Right lobe of liver (tissue), 6 donors: ENCODE data around the gene ADAM30. TPM values are rescaled to one million over a fixed set of nuclear protein-coding genes. Genes with fewer than 3 reads are reported as not detected.
"Not testable (repeated sequence)": the region's sequence is repeated elsewhere in the genome, so short reads cannot be mapped to it uniquely, and the experiment has no call there.

Experiments used
- ATAC-seq, 4 donors: fragments of 200-7000 bp; cut with Tn5 transposase; one replicate each; pipeline ENCODE4 v1.9.1; 2020; ENCODE audit warnings: mild to moderate bottlenecking in 4 of 4, moderate library complexity in 4 of 4
- DNase-seq, 3 donors: peaks; one replicate each; pipeline ENCODE4 v3.0.0-alpha.2; 2020
- H3K27ac ChIP-seq, 3 donors: fragments of 200-600 bp; one replicate each; pipeline ENCODE4 v1.8.0; 2022
- H3K27me3 ChIP-seq, 2 donors: fragments of 200-600 bp; one replicate each; pipeline ENCODE4 v1.8.0; 2022
- H3K36me3 ChIP-seq, 4 donors: fragments of 200-600 bp; sonication (generic) in 1 of 4; one replicate each; pipeline versions ENCODE4 v1.5.1 to v1.8.0; 2017 to 2022; ENCODE audit warnings: control low read depth in 1 of 4
- H3K4me1 ChIP-seq, 4 donors: fragments of 200-600 bp; sonication (generic) in 1 of 4; one replicate each; pipeline versions ENCODE4 v1.5.1 to v1.8.0; 2017 to 2022; ENCODE audit warnings: control low read depth in 1 of 4
- H3K4me3 ChIP-seq, 3 donors: fragments of 200-600 bp; one replicate each; pipeline ENCODE4 v1.8.0; 2022
- H3K9me3 ChIP-seq, 4 donors: fragments of 200-600 bp; sonication (generic) in 1 of 4; one replicate each; pipeline versions ENCODE4 v1.5.1 to v1.8.0; 2017 to 2022; ENCODE audit warnings: control low read depth in 1 of 4
- CTCF ChIP-seq, 4 donors: fragments of 200-600 bp in 3 of 4; fragments of 450-650 bp in 1 of 4; IDR thresholded peaks; one replicate each; pipeline versions ENCODE4 v1.5.1 to v1.8.0; 2016 to 2022; ENCODE audit warnings: antibody characterized with exemption in 4 of 4, mild to moderate bottlenecking in 2 of 4
- POLR2A ChIP-seq: fragments of 450-650 bp; IDR thresholded peaks from one replicate; pipeline ENCODE4 v1.6.1; 2017; ENCODE audit warnings: antibody characterized with exemption, mild to moderate bottlenecking
- WGBS: methylation state at CpG from one replicate; pipeline ENCODE4 v1.1.6; 2018; ENCODE audit warnings: low coverage, low lambda C conversion rate; ENCODE audit not compliant: insufficient coverage; ENCODE audit errors: missing lambda C conversion rate; 5-methylcytosine and 5-hydroxymethylcytosine counted together
- intact Hi-C, 2 donors: fragments of 100-400 bp; cut with DNase I; formaldehyde crosslinking; loops; one replicate each; pipeline versions ENCODE4 v1.11.2 to v1.14.1; 2022
- total RNA-seq, 6 experiments: library from RNA; depleted of rRNA in 2 of 6; stranded (reverse); fragments of >200 nt in 2 of 6; fragmentation: NEBNext Ultra II Directional in 3 of 6; extraction: Animal tissue kit (Norgen Biotek cat#: 25700) in 3 of 6; gene quantifications; one replicate each; pipeline versions ENCODE4 v1.1.0 to v1.2.4, GENCODE V29; 2016 to 2023
- donor health status: DM: no; HTN: yes; CAD: no.
- donor health status: DM: no; HTN: no; CAD: no.
- donor health status: DM: no; HTN: no; CAD: no.
- donor health status: DM: no; HTN: yes; CAD: no.
- donor health status: DM: no; HTN: yes; CAD: no.

Gene ADAM30
- total RNA-seq, 6 experiments from 2014 or later, result not detected

- DNase-seq, result no peak
Observed at GRCh38 chr1:119865627-119866026, 30.7 kb downstream of the ADAM30 start.

GRCh38 chr1:119862276-119862675 is 34.0 kb downstream of the ADAM30 start:
- no peak for TF ChIP-seq CTCF (IDR thresholded peaks at IDR 0.05)
- TF ChIP-seq POLR2A, result no peak
- intact Hi-C loops, result no loop called here
- H3K4me1 ChIP-seq, result no peaks in the 10 kb centered on the region

More at GRCh38 chr1:119865627-119866026, 30.7 kb downstream of the ADAM30 start:
- Histone ChIP-seq H3K27me3 (no peaks in the 10 kb centered on the region), H3K4me3 (no peak overlapping the region), H3K9me3 (no peaks in the 10 kb centered on the region), H3K4me1 (no peaks in the 10 kb centered on the region), H3K27ac (no peak overlapping the region), H3K36me3 (no peaks in the 10 kb centered on the region)
- TF ChIP-seq POLR2A (no peak), CTCF (IDR thresholded peaks at IDR 0.05) (no peak)
- WGBS, result 56% methylated on average over 4 of the region's 4 CpGs
- ATAC-seq, result no peak
- intact Hi-C loops, result no loop called here

GRCh38 chr1:119861547-119861946 is 34.8 kb downstream of the ADAM30 start:
- WGBS, result 86% methylated on average over 2 of the region's 2 CpGs
- H3K27me3 ChIP-seq, result no peaks in the 10 kb centered on the region
- intact Hi-C loops, result no loop called here

More at GRCh38 chr1:119862276-119862675, 34.0 kb downstream of the ADAM30 start:
- H3K27me3 ChIP-seq, result no peaks in the 10 kb centered on the region
- ATAC-seq (no peak), DNase-seq (no peak)
- H3K4me3 ChIP-seq, result no peak overlapping the region
- no peaks in the 10 kb centered on the region for H3K36me3 ChIP-seq
- H3K27ac ChIP-seq, result no peak overlapping the region
- no peaks in the 10 kb centered on the region for H3K9me3 ChIP-seq

GRCh38 chr1:119859647-119860046 is 36.7 kb downstream of the ADAM30 start:
- WGBS, result no CpG with 5 or more reads among the region's 4 CpGs
- Histone ChIP-seq H3K27ac (no peak overlapping the region), H3K4me3 (no peak overlapping the region), H3K36me3 (no peaks in the 10 kb centered on the region), H3K4me1 (no peaks in the 10 kb centered on the region), H3K27me3 (no peaks in the 10 kb centered on the region), H3K9me3 (no peaks in the 10 kb centered on the region)
- TF ChIP-seq POLR2A, result no peak
- TF ChIP-seq CTCF (IDR thresholded peaks at IDR 0.05), result no peak
- DNase-seq, result no peak
- peak in 1 of 4 donors; percentile 37 for ATAC-seq
- intact Hi-C loops, result no loop called here

More at GRCh38 chr1:119861547-119861946, 34.8 kb downstream of the ADAM30 start:
- Histone ChIP-seq H3K4me3 (no peak overlapping the region), H3K4me1 (no peaks in the 10 kb centered on the region), H3K9me3 (no peaks in the 10 kb centered on the region), H3K27ac (no peak overlapping the region), H3K36me3 (no peaks in the 10 kb centered on the region)
- TF ChIP-seq POLR2A (no peak), CTCF (IDR thresholded peaks at IDR 0.05) (no peak)
- no peak for ATAC-seq
- DNase-seq, result no peak

- H3K4me3 ChIP-seq, H3K27me3 ChIP-seq, ATAC-seq, DNase-seq, H3K9me3 ChIP-seq, H3K4me1 ChIP-seq, H3K27ac ChIP-seq, H3K36me3 ChIP-seq, intact Hi-C loops: not testable (repeated sequence)
- WGBS, result 72% methylated on average over 3 of the region's 4 CpGs
Observed at GRCh38 chr1:119858556-119859214, 37.6 kb downstream of the ADAM30 start.
